ENCODE measurements around the gene PLPP1. TPM values are rescaled to one million over a fixed set of nuclear protein-coding genes. Genes with fewer than 3 reads are reported as not detected.

Gene PLPP1
- total and polyA plus RNA-seq, 4 donors, result 23.4 to 149 (median 68.7) TPM

DNA sequence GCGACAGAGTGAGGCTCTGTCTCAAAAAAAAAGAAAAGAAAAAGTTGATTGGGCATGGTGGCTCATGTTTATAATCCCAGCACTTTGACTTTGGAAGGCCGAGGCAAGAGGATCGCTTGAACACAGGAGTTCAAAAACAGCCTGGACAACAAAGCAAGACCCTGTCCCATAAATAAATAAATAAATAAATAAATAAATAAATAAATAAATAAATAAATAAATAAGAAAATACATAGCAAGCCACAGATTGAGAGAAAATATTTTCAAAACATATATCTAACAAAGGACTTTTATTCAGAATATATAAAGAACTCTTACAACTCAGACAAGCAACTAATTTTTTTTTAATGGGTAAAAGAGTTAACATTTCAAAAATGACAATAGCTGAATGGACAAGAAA is 71.2 kb downstream of the PLPP1 start:
- H3K4me1 ChIP-seq (ENCODE audit: control insufficient read depth in 4 of 4, insufficient read depth in 4 of 4, low read length in 3 of 4), result peaks cover 0 to 10% (median 2%) of the 10 kb centered on the region in 4 donors
- H3K9ac ChIP-seq (ENCODE audit: low read depth in 1 of 2, low read length in 2 of 2), result no peak overlapping the region
- DNase-seq (ENCODE audit: low spot score), result no peak
- TF ChIP-seq YY1 (IDR thresholded peaks at IDR 0.05), result no peak
- TF ChIP-seq, protein P1, sequence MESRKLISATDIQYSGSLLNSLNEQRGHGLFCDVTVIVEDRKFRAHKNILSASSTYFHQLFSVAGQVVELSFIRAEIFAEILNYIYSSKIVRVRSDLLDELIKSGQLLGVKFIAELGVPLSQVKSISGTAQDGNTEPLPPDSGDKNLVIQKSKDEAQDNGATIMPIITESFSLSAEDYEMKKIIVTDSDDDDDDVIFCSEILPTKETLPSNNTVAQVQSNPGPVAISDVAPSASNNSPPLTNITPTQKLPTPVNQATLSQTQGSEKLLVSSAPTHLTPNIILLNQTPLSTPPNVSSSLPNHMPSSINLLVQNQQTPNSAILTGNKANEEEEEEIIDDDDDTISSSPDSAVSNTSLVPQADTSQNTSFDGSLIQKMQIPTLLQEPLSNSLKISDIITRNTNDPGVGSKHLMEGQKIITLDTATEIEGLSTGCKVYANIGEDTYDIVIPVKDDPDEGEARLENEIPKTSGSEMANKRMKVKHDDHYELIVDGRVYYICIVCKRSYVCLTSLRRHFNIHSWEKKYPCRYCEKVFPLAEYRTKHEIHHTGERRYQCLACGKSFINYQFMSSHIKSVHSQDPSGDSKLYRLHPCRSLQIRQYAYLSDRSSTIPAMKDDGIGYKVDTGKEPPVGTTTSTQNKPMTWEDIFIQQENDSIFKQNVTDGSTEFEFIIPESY (IDR thresholded peaks at IDR 0.05), result no peak
- TF ChIP-seq NR2F2 (IDR thresholded peaks at IDR 0.05), result no peak
- H3K36me3 ChIP-seq (ENCODE audit: control insufficient read depth in 4 of 4, insufficient read depth in 3 of 4, low read depth in 1 of 4, low read length in 3 of 4), result peaks cover 0 to 11% (median 6%) of the 10 kb centered on the region in 4 donors
- no peak overlapping the region for H3K4me3 ChIP-seq (ENCODE audit: low read depth in 1 of 3, low read length in 3 of 3)
- H3K9me3 ChIP-seq (ENCODE audit: control insufficient read depth in 4 of 4, low read length in 3 of 4), result no peaks in the 10 kb centered on the region
- no peak overlapping the region for H3K27ac ChIP-seq (ENCODE audit: low read depth in 1 of 2, low read length in 2 of 2)
- no peaks in the 10 kb centered on the region for H3K27me3 ChIP-seq (ENCODE audit: control insufficient read depth in 4 of 4, insufficient read depth in 4 of 4, low read length in 3 of 4)
- WGBS, result 98% methylated on average over 3 of the region's 3 CpGs

GRCh38 chr5:55459572-55459971 is 75.2 kb downstream of the PLPP1 start:
- Histone ChIP-seq H3K27ac (ENCODE audit: low read depth in 1 of 2, low read length in 2 of 2) (no peak overlapping the region), H3K27me3 (ENCODE audit: control insufficient read depth in 4 of 4, insufficient read depth in 4 of 4, low read length in 3 of 4) (no peaks in the 10 kb centered on the region), H3K9me3 (ENCODE audit: control insufficient read depth in 4 of 4, low read length in 3 of 4) (no peaks in the 10 kb centered on the region), H3K36me3 (ENCODE audit: control insufficient read depth in 4 of 4, insufficient read depth in 3 of 4, low read depth in 1 of 4, low read length in 3 of 4) (peaks cover 0 to 4% (median 4%) of the 10 kb centered on the region in 4 donors), H3K4me1 (ENCODE audit: control insufficient read depth in 4 of 4, insufficient read depth in 4 of 4, low read length in 3 of 4) (no peaks in the 10 kb centered on the region), H3K9ac (ENCODE audit: low read depth in 1 of 2, low read length in 2 of 2) (no peak overlapping the region), H3K4me3 (ENCODE audit: low read depth in 1 of 3, low read length in 3 of 3) (no peak overlapping the region)
- DNase-seq (ENCODE audit: low spot score), result no peak
- 98% methylated on average over 2 of the region's 2 CpGs for WGBS
- no peak for TF ChIP-seq HNF4G (IDR thresholded peaks at IDR 0.05)
- TF ChIP-seq RXRA (IDR thresholded peaks at IDR 0.05), result no peak

DNA sequence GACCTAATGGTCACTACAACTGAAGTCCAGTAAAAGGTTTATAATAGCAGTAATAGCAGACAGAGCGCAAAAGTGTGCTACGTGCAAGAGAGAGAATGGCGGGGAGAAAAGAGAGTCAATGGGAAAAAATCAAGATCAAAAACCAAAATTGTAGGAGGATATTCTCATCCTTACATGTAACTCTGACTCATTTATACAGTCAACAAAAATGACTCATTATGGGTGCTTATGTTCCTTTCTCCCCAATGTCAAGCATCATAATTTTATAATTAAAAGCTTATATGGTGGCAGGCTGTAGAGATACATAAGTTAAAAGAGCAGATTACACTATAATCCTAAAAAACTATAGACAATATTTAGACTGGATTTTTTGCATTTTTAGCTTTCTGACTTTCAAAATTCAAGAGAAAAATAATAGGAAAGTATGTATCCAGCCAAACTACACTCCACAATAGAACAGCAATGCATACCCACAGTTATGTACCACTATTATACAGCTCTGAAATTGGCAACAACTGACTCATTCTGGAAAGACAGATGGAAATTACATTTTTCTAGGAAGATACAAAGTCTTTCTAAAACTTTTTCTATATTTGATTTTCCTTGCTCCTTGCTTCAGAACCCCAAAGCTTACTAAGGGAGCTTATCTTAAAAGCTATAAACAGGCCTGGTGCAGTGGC is 78.4 kb downstream of the PLPP1 start:
- TF ChIP-seq HNF4A (conservative IDR thresholded peaks at IDR 0.05) (no peak), YY1 (IDR thresholded peaks at IDR 0.05) (no peak), NR2F2 (IDR thresholded peaks at IDR 0.05) (no peak), FOXA1 (IDR thresholded peaks at IDR 0.05) (no peak), HNF4G (IDR thresholded peaks at IDR 0.05) (no peak), JUND (IDR thresholded peaks at IDR 0.05) (no peak), ATF3 (IDR thresholded peaks at IDR 0.05) (no peak), RXRA (IDR thresholded peaks at IDR 0.05) (no peak), TAF1 (conservative IDR thresholded peaks at IDR 0.05) (no peak), MAX (IDR thresholded peaks at IDR 0.05) (no peak), FOXA2 (IDR thresholded peaks at IDR 0.05) (no peak)
- TF ChIP-seq, protein P2, sequence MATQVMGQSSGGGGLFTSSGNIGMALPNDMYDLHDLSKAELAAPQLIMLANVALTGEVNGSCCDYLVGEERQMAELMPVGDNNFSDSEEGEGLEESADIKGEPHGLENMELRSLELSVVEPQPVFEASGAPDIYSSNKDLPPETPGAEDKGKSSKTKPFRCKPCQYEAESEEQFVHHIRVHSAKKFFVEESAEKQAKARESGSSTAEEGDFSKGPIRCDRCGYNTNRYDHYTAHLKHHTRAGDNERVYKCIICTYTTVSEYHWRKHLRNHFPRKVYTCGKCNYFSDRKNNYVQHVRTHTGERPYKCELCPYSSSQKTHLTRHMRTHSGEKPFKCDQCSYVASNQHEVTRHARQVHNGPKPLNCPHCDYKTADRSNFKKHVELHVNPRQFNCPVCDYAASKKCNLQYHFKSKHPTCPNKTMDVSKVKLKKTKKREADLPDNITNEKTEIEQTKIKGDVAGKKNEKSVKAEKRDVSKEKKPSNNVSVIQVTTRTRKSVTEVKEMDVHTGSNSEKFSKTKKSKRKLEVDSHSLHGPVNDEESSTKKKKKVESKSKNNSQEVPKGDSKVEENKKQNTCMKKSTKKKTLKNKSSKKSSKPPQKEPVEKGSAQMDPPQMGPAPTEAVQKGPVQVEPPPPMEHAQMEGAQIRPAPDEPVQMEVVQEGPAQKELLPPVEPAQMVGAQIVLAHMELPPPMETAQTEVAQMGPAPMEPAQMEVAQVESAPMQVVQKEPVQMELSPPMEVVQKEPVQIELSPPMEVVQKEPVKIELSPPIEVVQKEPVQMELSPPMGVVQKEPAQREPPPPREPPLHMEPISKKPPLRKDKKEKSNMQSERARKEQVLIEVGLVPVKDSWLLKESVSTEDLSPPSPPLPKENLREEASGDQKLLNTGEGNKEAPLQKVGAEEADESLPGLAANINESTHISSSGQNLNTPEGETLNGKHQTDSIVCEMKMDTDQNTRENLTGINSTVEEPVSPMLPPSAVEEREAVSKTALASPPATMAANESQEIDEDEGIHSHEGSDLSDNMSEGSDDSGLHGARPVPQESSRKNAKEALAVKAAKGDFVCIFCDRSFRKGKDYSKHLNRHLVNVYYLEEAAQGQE (IDR thresholded peaks at IDR 0.05), result no peak
- TF ChIP-seq, protein P3, sequence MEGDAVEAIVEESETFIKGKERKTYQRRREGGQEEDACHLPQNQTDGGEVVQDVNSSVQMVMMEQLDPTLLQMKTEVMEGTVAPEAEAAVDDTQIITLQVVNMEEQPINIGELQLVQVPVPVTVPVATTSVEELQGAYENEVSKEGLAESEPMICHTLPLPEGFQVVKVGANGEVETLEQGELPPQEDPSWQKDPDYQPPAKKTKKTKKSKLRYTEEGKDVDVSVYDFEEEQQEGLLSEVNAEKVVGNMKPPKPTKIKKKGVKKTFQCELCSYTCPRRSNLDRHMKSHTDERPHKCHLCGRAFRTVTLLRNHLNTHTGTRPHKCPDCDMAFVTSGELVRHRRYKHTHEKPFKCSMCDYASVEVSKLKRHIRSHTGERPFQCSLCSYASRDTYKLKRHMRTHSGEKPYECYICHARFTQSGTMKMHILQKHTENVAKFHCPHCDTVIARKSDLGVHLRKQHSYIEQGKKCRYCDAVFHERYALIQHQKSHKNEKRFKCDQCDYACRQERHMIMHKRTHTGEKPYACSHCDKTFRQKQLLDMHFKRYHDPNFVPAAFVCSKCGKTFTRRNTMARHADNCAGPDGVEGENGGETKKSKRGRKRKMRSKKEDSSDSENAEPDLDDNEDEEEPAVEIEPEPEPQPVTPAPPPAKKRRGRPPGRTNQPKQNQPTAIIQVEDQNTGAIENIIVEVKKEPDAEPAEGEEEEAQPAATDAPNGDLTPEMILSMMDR (IDR thresholded peaks at IDR 0.05; ENCODE audit: low read depth, low read length, missing input control), result no peak
- TF ChIP-seq, protein P1 (IDR thresholded peaks at IDR 0.05), result no peak
- Histone ChIP-seq H3K27me3 (ENCODE audit: control insufficient read depth in 4 of 4, insufficient read depth in 4 of 4, low read length in 3 of 4) (no peaks in the 10 kb centered on the region), H3K4me1 (ENCODE audit: control insufficient read depth in 4 of 4, insufficient read depth in 4 of 4, low read length in 3 of 4) (peaks cover 0 to 3% (median 0%) of the 10 kb centered on the region in 4 donors), H3K36me3 (ENCODE audit: control insufficient read depth in 4 of 4, insufficient read depth in 3 of 4, low read depth in 1 of 4, low read length in 3 of 4) (peaks cover 0 to 5% (median 1%) of the 10 kb centered on the region in 4 donors), H3K4me3 (ENCODE audit: low read depth in 1 of 3, low read length in 3 of 3) (no peak overlapping the region), H3K9ac (ENCODE audit: low read depth in 1 of 2, low read length in 2 of 2) (no peak overlapping the region), H3K27ac (ENCODE audit: low read depth in 1 of 2, low read length in 2 of 2) (no peak overlapping the region), H3K9me3 (ENCODE audit: control insufficient read depth in 4 of 4, low read length in 3 of 4) (no peaks in the 10 kb centered on the region)
- 98% methylated on average over 3 of the region's 3 CpGs for WGBS
- no peak for DNase-seq (ENCODE audit: low spot score)
